HG03354 (cell line): Measurements from ENCODE around the gene SUPT3H.
"Not testable (repeated sequence)": the region's sequence is repeated elsewhere in the genome, so short reads cannot be mapped to it uniquely, and the experiment has no call there.

Experiments used
- ATAC-seq: cut with Tn5 transposase; IDR thresholded peaks from one replicate; pipeline ENCODE4 v1.9.1; 2021; ENCODE audit warnings: mild to moderate bottlenecking; ENCODE audit not compliant: unreplicated experiment, poor library complexity, severe bottlenecking

SUPT3H gene

DNA sequence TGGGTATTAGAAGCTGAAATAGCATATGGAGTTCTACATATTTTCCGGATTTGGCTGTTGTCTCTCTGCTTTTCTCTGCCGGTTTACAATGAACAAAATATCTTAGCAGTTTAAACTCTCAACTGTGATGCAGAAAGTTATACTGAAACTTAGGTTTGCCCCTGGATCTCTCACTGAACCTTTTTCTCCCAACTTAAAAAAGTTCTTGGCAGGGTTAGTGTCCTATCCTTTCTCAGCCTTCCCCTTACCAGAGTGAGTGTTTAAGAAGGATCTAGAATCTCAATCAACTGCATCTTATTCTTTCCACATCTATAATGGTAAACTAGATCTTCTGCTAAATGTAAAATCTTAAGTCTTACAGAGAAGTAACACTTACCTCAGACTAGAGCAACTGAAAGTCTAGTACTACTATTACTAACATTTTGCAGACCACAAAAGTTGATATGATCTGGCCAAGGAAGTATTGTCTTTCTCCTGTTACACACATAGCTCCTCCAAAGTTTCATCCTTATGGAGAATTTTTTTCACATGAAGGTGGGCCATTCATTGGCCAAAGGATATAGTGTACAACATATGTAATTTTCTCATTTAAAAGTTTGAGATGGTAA lies 441.9 kb downstream of the SUPT3H start:
- no peak for ATAC-seq

DNA sequence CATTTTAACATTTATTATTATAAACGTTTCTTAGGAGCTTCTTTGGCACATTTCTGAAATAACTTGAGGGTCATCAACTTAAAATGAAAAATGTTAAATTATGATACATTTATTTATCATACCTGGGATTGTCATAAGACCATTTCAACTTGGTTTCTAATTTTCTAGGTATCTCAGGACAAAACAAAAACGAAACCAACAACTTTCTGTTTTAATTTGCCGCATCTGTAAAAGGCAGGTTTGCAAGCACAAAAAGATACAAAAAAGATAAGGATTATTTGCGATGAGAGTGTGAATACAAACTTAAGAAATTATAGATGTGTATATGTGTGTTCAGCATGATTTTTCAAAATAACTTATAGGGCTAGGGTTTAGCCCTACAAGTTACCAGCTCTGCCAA lies 444.6 kb downstream of the SUPT3H start:
- ATAC-seq, result no peak

DNA sequence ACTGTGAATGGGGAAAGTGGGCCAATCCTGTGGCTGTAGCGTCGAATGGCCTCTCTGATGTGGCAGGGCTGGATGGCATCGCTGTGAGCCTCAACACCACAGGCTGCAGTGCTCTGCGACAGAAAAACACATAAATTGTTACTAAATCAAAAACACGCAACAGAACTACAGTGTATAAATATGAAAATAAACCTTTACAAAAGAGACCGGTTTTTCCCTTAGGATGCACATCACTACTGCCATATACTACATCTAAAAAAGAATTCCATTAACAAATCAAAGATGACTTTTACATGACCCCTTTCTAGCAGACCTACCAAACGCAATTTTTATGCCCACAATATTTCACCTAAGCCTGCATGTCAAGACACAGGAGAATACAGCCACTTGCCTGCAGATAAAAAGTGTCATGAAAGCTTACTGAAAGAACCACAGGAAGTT lies 445.1 kb downstream of the SUPT3H start:
- ATAC-seq, result no peak

DNA sequence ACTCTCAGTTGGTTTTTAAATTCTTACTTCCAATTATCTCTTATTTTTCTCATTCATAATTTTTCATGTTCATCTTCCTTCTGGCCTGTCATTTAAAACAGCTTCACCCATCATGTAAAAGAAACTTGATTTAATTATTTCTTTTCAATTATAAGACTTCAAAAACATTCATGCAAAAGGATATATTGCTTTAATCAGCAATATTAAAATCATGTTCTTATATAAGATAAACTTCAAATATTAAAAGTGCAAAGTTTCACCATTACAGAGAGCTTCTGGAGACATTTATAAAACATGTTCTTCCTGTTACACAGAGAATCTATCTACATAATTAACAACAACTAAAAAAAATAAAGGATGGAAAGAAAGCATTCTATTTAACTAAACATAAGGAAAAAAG lies 446.3 kb downstream of the SUPT3H start:
- no peak for ATAC-seq

DNA sequence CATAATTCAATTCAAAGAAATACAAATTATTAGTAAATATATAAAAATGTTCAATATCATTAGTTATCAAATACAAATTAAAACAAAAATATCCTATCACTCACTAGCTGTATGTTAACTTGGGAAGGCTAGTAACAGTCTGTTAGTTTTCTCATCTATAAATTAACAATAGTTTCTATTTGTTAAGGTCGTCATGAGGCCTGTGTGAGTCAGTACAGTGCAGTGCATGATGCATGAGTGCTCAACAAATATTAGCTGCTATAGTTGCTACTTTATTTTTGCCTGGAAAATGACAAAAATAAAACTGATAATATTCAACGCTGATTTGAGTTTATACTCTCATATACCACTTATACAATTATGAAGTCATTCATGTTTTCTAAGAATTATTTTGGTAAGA lies 451.2 kb downstream of the SUPT3H start:
- no peak for ATAC-seq

DNA sequence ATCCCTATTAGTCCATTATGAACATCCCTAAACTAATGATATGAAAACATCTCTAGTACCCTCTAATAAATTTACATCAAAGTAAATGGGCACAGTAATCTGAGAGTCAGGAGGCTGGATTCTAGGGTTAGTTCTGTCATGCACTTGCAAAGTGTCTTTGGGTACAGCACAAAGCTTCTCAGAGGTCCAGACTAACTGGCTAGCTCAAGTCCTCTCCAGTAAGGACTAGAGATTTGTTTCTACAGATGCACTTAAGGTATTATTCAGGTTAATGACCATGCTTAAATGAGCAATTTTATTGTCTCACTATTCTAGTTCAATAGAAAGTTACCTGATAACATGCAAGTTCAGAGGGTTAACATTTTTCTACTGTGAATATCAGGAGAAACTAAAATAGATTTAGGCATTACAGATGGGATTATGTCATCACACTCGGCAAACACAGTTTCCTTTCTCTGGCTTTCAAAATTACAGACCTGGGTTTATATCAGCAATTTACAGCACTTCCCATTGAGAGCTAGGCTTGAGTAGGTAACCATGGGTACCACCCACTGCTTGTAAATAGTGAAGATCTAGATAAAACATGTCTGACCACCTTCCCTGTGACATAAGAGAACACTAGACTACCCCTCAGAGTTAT lies 452.5 kb downstream of the SUPT3H start:
- ATAC-seq, result no peak

DNA sequence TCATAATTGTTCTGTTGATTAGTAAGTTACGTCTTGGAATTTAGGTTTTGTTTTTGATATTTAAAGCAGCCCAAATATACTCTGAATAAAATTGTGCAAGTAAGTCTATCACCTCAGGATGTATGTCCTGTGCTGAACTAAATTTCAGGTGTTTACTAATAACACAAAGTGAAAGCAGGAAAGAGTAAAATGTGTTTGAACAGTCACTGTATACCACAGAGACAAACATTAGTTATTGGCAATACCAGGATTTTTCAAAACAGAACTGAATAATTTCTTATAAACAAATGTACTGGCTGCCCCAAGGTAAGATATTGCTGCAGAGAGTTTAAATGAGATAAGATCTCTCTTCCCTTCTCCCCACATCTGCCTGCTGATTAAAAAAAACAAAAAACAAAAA lies 454.3 kb downstream of the SUPT3H start:
- ATAC-seq, result no peak

DNA sequence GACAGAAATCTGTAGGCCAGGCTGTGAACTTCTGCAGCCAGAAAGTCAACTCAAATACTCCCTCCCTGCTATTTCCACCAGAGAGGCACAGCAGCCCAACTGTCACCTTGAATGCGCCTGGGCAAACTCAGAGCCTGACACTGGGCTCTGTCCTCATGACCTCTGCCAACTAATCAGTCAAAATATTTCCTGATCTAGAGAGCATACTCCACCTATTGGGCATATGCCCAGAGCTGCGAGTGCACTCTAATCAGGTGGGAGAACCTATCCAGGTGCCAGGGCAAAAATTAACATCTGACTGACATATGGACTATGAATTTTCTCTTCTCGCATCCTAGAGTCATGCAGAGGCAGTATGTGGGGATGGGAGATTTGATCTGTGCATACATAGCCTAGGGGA lies 455.9 kb downstream of the SUPT3H start:
- ATAC-seq, result no peak

DNA sequence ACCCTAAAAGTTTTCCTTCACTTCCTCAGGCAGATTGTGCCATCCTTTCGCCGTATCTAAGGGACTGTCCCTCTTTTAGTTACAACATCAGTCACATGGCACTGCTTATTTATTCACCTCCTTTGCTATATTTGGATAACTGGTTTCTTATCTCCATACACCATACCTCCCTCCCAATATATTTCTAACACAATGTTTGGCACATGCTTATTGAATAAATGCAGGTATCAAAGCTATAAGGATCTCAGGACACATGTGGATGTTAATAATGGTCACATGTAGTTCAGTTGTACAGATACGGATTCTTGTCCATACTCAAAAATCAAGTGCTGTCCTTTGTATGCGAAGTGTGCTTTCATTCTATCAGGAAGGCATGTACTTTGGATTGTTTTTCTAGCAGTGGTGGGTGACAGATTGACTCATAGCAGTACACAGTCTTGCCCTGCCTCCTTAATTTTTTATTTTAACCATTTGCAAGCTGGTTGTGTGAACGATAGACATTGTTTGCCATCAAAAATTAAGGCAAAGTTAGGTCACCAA lies 456.7 kb downstream of the SUPT3H start:
- ATAC-seq, result no peak

DNA sequence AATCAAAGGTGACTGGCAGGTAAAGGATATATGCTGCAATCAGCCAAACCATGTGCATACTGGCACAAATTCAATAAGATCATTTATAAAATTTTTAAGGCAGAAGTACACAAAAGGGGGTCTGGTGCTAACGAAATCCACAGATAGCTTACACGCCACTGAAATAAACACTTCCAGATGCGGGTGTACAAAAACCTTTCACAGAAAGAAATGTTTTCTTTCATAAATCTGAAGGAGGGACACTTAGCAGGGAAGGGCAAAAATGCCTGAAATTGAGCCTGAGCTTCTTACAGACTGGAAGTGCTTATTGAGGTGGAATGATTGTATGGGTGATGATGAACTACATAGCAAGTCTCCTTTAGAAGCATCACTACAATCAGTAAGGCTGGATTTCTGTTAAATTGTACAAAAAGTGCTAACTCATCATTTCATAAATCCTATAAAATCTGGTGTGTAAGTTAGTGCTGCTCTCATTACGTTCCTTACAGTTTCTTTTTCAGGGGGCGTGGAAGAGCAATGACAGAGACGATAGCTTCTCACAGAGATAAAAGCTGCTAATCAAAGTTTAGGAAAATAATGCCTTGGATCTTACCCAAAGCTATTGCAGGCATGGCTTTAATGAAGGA lies 458.9 kb downstream of the SUPT3H start:
- ATAC-seq, result no peak

DNA sequence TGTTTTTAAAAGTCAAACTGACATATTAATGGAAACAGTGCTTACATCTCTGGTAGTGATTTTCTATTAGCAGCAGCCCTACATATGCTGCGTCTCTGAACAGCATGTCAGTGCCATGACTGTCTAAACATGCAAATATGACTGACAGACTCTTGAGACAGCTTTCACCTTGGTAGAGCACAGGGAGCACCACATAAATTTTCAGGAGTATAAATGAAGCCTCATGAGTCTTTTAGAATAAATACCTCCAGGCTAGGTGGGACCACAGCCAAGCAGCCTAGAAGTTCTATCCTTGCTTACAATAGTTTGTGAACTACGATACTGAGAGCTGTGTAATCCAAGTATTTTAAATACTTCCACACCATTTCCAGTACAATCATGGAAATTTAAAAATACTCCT lies 460.3 kb downstream of the SUPT3H start:
- no peak for ATAC-seq

DNA sequence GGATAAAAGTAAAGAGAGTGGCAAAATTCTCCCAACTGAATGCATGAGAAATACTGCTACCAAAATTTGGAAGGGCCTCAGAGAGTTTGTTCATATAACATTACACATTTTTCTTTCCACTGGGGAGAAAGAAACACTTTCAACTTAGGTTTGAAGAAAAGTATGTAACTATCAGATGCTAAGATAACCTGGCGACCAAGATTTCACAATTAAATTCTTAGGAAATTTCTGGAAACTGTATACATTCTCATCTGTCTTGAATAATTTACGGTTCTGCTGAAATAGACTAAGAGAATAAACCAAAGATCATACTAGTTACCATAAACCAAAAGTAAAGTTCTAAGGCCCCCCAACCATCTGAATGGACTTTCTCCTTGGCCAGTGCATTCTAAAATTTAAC lies 462.6 kb downstream of the SUPT3H start:
- ATAC-seq, result no peak

DNA sequence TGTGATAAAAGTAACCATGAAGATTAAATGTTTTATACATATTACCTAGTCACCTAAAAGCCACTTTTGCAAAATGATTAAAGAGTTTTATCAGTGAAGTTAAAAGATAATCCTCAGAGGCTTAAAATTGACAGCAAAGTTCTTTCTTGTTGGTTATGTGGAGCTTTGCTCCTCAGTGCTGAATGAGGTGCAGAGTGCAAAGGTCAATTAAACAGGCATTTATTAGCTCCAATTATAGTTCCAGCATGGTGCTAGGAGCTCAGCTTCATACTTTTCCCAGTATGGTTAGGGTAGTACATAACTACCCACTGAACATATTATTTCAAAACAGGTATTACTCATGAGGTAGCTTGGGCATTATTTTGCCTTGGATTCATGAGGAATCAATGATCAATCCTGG lies 463.6 kb downstream of the SUPT3H start:
- ATAC-seq, result no peak

DNA sequence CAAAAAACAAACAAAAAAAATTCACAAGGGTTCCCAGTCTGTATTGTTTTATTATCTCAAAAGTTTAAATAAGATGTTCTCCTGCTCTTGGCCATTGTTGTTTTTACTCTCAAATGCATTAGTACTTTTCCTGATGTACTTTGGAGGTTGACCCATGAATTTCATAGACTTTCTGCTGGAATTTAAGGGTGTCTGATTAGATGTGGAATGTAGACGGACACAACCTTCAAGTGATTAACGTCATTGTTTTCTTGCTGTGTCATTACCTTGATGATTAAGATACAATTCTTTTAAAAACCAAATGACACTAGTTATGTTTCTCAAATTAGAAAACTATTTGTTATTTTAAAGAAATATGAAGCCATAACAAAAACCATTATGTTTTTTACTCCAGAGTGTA lies 471.0 kb downstream of the SUPT3H start:
- ATAC-seq, result no peak

DNA sequence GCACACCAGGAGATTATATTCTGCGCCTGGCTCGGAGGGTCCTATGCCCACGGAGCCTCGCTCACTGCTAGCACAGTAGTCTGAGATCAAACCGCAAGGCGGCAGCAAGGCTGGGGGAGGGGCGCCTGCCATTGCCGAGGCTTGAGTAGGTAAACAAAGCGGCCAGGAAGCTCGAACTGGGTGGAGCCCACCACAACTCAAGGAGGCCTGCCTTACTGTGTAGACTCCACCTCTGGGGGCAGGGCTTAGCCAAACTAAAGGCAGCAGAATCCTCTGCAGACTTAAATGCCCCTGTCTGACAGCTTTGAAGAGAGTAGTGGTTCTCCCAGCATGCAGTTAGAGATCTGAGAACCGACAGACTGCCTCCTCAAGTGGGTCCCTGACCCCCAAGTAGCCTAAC lies 477.4 kb downstream of the SUPT3H start:
- ATAC-seq, result not testable (repeated sequence)

DNA sequence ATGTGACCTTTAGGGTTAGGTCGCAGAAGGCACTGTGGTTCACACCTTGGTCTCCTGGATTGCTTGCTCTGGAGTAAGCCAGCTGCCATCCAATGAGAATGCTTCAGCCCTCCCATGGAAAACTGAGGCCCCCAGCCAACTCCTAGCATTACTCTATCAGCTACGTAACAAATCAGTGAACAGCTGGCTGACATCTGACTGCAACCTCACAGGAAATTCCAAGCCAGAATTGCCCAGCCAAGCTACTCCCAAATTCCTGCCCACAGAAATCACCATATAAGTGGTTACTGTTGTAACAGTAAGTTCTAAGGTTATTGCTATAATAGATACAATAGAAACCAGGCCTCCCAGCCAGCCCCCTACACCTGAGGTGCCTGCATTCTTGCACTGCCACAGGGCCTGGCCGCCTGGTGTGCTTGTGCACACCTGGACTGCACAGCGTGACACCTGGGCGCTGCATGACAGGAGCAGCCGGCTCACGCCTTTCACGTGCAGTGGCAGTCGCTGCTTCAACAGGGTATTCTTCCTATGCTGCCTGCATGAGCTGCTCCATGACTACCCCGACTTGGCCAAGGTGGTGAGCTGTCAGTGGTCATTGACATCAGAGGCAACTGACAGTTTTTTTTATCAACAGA lies 479.3 kb downstream of the SUPT3H start:
- ATAC-seq, result no peak

DNA sequence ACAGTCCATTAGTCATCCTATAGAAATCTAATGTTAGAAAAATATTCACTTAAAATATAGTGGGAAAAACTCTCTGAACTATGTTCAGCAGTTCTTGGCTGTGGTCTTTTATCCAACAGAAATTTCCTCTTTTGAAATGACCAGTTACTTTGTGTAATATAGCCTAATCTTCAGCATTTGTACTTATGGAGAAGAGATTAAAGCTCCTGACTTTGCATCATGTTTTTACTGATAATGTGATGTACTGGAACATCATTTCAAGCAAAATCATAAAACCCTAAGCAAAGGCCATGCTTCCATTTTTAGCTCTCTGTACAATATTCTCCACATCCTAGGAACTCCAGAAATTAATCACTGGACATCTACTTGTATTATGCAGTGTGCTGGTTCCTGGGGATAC lies 480.4 kb downstream of the SUPT3H start:
- no peak for ATAC-seq

DNA sequence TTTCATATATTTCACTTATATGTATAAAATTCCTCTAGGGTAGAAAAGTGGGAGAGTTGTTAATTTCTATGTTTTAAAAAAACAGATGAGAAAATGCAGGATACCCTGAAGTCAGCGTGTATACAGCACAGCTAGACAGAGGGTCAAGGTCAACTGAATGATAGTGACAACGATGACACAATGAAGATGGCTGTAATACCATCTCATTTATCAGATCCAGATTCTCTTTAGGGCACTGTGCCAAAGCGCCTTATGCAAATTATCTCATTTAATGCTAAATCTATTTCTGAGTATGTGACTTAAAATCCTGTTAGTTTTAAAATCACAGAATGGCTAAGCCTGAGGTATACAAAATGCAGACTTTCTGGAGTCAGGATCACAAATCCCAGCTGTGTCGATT lies 481.0 kb downstream of the SUPT3H start:
- no peak for ATAC-seq

DNA sequence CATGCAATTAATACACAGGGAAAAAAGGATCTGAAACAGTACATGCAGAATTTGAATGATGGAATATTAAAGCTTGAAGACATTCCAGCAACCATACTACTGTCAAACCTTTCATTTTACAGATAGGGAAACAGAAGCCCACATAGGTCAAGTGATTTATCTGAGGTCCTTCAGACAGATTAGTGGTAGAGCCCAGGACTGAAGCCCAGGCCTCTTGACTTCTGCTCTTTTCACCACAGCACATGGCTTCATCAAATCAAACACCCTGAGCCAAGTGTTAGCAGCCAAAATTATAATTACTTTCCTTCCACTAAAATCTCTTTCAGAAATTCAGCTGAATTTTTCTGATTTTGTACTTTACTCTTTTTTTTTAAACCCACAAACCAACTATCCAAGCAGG lies 485.2 kb downstream of the SUPT3H start:
- ATAC-seq, result no peak

DNA sequence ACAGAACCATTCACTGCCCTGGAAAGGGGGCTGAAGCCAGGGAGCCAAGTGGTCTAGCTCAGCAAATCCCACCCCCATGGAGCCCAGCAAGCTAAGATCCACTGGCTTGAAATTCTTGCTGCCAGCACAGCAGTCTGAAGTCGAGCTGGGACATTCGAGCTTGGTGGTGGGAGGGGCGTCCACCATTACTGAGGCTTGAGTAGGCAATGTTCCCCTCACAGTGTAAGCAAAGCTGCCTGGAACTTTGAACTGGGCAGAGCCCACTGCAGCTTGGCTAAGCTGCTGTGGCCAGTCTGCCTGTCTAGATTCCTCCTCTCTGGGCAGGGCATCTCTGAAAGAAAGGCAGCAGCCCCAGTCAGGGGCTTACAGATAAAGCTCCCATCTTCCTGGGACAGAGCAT lies 498.7 kb downstream of the SUPT3H start:
- not testable (repeated sequence) for ATAC-seq

DNA sequence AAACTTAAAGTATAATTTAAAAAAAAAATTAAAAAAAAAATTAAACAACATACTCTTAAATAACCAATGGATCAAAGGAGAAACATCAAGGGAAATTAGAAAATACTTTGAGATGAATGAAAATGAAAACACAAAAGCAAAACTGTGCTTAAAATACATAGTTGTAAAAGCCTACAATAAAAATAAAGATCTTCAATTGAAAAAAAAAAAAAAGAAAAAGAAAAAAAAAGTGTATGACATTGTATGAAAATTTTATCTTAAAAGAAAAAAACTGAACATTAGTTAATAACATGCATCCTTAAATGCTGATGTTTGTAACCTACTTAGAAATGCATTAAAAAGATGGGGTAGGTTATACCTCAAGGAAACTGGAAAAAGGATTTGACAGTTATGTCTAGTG lies 501.1 kb downstream of the SUPT3H start:
- not testable (repeated sequence) for ATAC-seq
